Lower lobe of right lung (tissue), 2 donors: ENCODE results near the gene ASCC1. TPM values are rescaled to one million over a fixed set of nuclear protein-coding genes. Genes with fewer than 3 reads are reported as not detected.

ENCODE experiments used
- ATAC-seq, 2 donors: fragments of 200-7000 bp; cut with Tn5 transposase; one replicate each; pipeline ENCODE4 v1.9.1; 2020 to 2022; ENCODE audit warnings: mild to moderate bottlenecking in 2 of 2, moderate library complexity in 2 of 2
- DNase-seq: peaks from one replicate; pipeline ENCODE4 v3.0.0-alpha.2; 2020
- H3K27ac ChIP-seq: fragments of 200-600 bp; one replicate; pipeline ENCODE4 v1.8.0; 2022
- H3K27me3 ChIP-seq: fragments of 200-600 bp; one replicate; pipeline ENCODE4 v1.8.0; 2022; ENCODE audit warnings: low read depth
- H3K36me3 ChIP-seq: fragments of 200-600 bp; one replicate; pipeline ENCODE4 v1.8.0; 2022; ENCODE audit warnings: mild to moderate bottlenecking
- H3K4me1 ChIP-seq: fragments of 200-600 bp; one replicate; pipeline ENCODE4 v1.8.0; 2022
- H3K4me3 ChIP-seq: fragments of 200-600 bp; one replicate; pipeline ENCODE4 v1.8.0; 2022; ENCODE audit warnings: mild to moderate bottlenecking
- H3K9me3 ChIP-seq: fragments of 200-600 bp; one replicate; pipeline ENCODE4 v1.8.0; 2022
- intact Hi-C: fragments of 100-400 bp; cut with DNase I; formaldehyde crosslinking; loops from one replicate; pipeline ENCODE4 v1.11.0; 2022
- total RNA-seq: library from RNA; stranded (reverse); fragmentation: NEBNext Ultra II Directional; extraction: Animal tissue kit (Norgen Biotek cat#: 25700); gene quantifications from one replicate; pipeline ENCODE4 v1.2.1, GENCODE V29; 2021
- TF ChIP-seq, protein P1 (sequence below): fragments of 200-600 bp; IDR thresholded peaks from one replicate; pipeline ENCODE4 v1.8.0; 2022; ENCODE audit warnings: antibody characterized with exemption, mild to moderate bottlenecking
- donor health status: DM: no; HTN: yes; CAD: no; lungs with severe emphysema.

The ASCC1 gene
- total RNA-seq, 1 donor from 2014 or later = 23.9 TPM

DNA sequence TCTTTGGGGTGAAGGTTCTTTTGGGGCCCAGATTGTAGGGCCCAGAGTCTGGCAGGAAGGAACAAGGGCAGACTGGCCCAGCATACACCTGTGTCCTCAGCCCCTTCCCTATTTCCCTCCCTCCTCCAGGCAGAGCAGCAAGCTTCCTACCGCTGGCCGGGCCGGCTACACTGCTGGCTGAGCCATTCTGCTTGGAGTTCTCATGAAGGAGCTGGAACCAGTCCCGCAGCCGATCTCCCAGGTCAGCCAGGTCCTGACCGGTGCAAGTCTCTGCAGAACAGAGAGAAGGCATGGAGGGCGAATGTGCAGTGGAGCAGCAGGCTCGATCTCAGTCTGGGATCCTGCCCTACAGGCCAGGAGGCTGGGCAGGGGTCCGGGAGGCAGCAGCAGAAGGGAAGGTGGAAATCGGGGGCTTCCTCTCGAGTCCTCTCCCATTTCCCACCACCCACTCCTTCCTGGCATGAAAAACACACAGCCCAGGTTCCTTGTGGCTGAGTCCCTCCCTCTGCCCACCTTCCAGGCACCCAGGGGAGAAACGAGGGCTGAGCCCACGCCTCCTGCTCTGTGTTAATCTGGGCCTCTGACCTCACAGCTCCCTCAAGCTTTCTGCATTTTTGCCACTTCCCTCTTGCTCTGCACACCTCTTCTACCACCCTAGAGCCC is 148.5 kb downstream of the ASCC1 start:
- Histone ChIP-seq H3K27me3 (no peaks in the 10 kb centered on the region), H3K4me3 (no peak overlapping the region), H3K36me3 (peaks cover 17% of the 10 kb centered on the region), H3K9me3 (no peaks in the 10 kb centered on the region), H3K4me1 (peaks cover 5% of the 10 kb centered on the region), H3K27ac (no peak overlapping the region)
- intact Hi-C loops = no loop called here
- TF ChIP-seq, protein P1, sequence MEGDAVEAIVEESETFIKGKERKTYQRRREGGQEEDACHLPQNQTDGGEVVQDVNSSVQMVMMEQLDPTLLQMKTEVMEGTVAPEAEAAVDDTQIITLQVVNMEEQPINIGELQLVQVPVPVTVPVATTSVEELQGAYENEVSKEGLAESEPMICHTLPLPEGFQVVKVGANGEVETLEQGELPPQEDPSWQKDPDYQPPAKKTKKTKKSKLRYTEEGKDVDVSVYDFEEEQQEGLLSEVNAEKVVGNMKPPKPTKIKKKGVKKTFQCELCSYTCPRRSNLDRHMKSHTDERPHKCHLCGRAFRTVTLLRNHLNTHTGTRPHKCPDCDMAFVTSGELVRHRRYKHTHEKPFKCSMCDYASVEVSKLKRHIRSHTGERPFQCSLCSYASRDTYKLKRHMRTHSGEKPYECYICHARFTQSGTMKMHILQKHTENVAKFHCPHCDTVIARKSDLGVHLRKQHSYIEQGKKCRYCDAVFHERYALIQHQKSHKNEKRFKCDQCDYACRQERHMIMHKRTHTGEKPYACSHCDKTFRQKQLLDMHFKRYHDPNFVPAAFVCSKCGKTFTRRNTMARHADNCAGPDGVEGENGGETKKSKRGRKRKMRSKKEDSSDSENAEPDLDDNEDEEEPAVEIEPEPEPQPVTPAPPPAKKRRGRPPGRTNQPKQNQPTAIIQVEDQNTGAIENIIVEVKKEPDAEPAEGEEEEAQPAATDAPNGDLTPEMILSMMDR = no peak
- ATAC-seq (no peak), DNase-seq (no peak)

DNA sequence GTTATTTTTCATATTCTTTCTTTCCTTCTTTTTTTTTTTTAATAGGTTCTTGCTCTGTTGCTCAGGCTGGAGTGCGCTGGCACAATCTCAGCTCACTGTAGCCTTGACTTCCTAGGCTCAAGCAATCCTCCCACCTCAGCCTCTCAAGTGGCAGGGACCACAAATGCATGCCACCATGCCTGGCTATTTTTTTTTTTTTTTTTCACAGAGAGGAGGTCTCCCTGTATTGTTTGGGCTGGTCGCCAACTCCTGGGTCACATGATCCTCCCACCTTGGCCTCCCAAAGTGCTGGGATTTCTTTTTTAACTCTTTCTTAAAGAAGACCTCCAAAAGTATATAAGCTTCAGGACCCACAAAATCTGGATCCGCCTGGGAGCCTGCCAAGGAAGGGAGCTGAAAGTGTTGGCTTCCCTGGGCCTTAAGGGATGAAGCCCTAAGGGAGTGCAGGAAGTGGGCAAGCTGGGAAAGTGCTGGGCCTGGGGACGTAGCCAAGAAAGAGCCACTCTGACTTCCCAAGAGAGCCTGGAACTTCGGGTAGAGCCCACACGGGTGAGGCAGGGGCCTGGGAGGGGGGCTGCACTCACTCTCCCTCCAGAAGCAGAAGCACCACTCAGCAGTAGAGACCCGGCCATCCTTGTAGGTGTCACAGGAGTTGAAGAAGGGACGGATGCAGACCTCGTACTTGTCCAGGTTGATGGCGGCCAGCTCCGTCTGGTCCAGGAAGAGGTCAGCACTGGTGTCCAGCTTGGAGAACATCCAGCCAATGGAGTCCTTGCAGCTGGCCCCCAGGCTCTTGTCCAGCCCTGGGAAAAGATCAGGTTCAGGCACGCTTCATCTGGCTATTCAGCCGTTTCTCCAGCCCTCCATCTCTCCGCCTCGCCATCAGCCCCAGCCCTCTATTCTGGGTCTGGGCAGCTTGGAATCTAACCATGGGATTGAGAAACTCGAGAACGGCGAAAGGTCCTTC is 149.5 kb downstream of the ASCC1 start:
- H3K9me3 ChIP-seq = no peaks in the 10 kb centered on the region
- H3K27ac ChIP-seq = no peak overlapping the region
- no peaks in the 10 kb centered on the region for H3K27me3 ChIP-seq
- TF ChIP-seq, protein P1 = no peak
- no peak for DNase-seq
- peaks cover 5% of the 10 kb centered on the region for H3K4me1 ChIP-seq
- H3K36me3 ChIP-seq = peaks cover 9% of the 10 kb centered on the region
- intact Hi-C loops = no loop called here
- no peak overlapping the region for H3K4me3 ChIP-seq
- ATAC-seq = no peak

DNA sequence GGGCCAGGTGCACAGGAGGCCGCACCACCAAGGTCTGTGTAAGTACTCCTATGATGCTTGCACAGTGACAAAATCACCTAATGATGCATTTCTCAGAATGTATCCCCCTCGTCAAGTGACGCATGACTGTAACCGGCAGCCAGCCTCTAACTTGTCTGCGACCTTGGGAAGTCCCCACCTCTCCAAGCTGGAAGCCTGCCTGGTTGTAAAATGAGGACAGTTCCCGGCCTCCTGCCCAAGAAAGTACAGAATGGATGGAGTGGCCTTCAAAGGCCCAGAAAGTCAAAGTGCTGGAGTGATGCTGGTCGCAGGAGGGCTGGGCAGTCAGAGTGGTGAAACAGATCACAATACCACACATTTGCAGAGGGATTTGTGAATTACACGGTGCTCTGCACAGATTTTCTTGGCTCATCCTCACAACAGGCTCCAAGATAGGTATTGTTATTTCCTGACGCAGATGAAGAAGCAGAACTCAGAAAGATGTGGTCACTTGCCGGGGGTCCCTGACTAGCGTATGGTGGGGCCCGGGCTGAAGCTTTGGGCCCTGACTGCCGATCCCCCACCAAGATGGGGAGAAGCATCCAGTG is 150.5 kb downstream of the ASCC1 start:
- H3K9me3 ChIP-seq = no peaks in the 10 kb centered on the region
- TF ChIP-seq, protein P1 = no peak
- H3K36me3 ChIP-seq = peaks cover 9% of the 10 kb centered on the region
- H3K27me3 ChIP-seq = no peaks in the 10 kb centered on the region
- intact Hi-C loops = no loop called here
- no peak overlapping the region for H3K4me3 ChIP-seq
- DNase-seq = no peak
- H3K4me1 ChIP-seq = peaks cover 3% of the 10 kb centered on the region
- ATAC-seq = no peak
- H3K27ac ChIP-seq = no peak overlapping the region

DNA sequence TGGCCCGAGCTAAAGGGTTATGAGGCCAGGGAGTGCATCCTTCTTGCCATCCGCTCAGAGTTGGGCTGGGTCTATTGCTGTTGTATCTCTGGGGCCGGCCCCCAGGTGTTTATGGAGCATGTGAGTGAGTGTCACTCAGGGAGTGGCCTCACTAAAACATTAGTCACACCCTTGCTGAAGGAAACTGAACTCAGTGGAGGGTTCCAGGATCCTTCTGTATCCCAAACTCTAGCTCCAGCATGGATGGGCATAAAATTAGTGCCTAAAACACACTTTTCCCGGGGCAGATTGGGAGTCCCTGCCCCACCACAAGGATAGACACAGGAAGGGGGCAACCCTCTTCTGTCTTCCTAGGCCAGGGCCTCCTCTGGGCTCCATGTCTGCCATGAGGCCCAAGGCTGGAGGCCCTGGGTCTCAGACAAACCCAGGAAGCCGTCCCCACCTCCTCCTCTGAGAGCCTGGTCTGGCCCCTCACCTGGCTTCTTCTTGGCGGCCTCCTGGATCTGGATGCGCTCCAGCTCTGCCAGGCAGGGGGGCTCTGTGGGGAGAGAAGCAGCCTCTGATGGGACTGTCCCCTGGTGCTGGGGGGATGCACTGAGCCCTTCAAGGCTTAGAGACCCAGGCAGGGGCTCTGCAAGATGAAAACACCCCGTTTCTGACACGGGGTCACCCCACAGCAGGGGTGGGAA is 152.2 kb downstream of the ASCC1 start:
- DNase-seq (no peak), ATAC-seq (no peak)
- intact Hi-C loops = no loop called here
- Histone ChIP-seq H3K36me3 (peaks cover 9% of the 10 kb centered on the region), H3K27ac (no peak overlapping the region), H3K4me3 (no peak overlapping the region), H3K27me3 (no peaks in the 10 kb centered on the region), H3K4me1 (no peaks in the 10 kb centered on the region), H3K9me3 (no peaks in the 10 kb centered on the region)
- TF ChIP-seq, protein P1 = no peak
